HG03558 (cell line): Measurements from ENCODE around the gene TMED5.
"Not testable (repeated sequence)": the region's sequence is repeated elsewhere in the genome, so short reads cannot be mapped to it uniquely, and the experiment has no call there.

Source experiments
- ATAC-seq: cut with Tn5 transposase; IDR thresholded peaks from one replicate; pipeline ENCODE4 v1.9.1; 2021; ENCODE audit warnings: moderate number of reproducible peaks; ENCODE audit not compliant: unreplicated experiment; ENCODE audit errors: extremely low read depth

TMED5 gene

GRCh38 chr1:93179886-93180722 is at the start of gene TMED5:
Gene TMED5, minus strand, starts transcription at chr1:93180413. Its CDS starts 171 bp downstream, at chr1:93180242.
- peak; percentile 69 for ATAC-seq

GRCh38 chr1:93223023-93223675 is 42.9 kb upstream of the TMED5 start:
- ATAC-seq = no peak

GRCh38 chr1:93221913-93222312 is 41.7 kb upstream of the TMED5 start:
- no peak for ATAC-seq

GRCh38 chr1:93220716-93221115 is 40.5 kb upstream of the TMED5 start:
- not testable (repeated sequence) for ATAC-seq

GRCh38 chr1:93219443-93219842 is 39.2 kb upstream of the TMED5 start:
- no peak for ATAC-seq

GRCh38 chr1:93215322-93215721 is 35.1 kb upstream of the TMED5 start:
- no peak for ATAC-seq

GRCh38 chr1:93207211-93207610 is 27.0 kb upstream of the TMED5 start:
- ATAC-seq = no peak

GRCh38 chr1:93206567-93206954 is 26.3 kb upstream of the TMED5 start:
- no peak for ATAC-seq

- ATAC-seq = no peak
These were observed 25.8 kb upstream of the TMED5 start for GRCh38 chr1:93205892-93206566.

- no peak for ATAC-seq
These were observed 20.5 kb upstream of the TMED5 start for GRCh38 chr1:93200714-93201113.

- ATAC-seq = no peak
These were observed 19.9 kb upstream of the TMED5 start for GRCh38 chr1:93200086-93200620.

GRCh38 chr1:93199150-93199549 is 18.9 kb upstream of the TMED5 start:
- no peak for ATAC-seq

- ATAC-seq = no peak
These were observed 16.4 kb upstream of the TMED5 start for GRCh38 chr1:93196591-93196990.

GRCh38 chr1:93194231-93194990 is 14.2 kb upstream of the TMED5 start:
- ATAC-seq = no peak

GRCh38 chr1:93190432-93190831 is 10.2 kb upstream of the TMED5 start:
- no peak for ATAC-seq

- no peak for ATAC-seq
These were observed 6.5 kb upstream of the TMED5 start for GRCh38 chr1:93186667-93187066.

GRCh38 chr1:93180723-93181613 is 755 bp upstream of the TMED5 start, which contains the start of gene CCDC18:
Gene CCDC18, plus strand, starts transcription at chr1:93180724. Its CDS starts 2,638 bp downstream, at chr1:93183362.
- no peak for ATAC-seq

GRCh38 chr1:93178418-93178817 is 1.8 kb downstream of the TMED5 start:
- no peak for ATAC-seq

- ATAC-seq = no peak
These were observed 2.2 kb downstream of the TMED5 start for GRCh38 chr1:93177991-93178390.
